HepG2 (cell line): Measurements from ENCODE around the gene TBATA. TPM values are rescaled to one million over a fixed set of nuclear protein-coding genes. Genes with fewer than 3 reads are reported as not detected.

Experiments used
- ATAC-seq: fragments of 200-7000 bp; cut with Tn5 transposase; 3 replicates; pipeline ENCODE4 v1.9.1; 2020; ENCODE audit warnings: mild to moderate bottlenecking, moderate library complexity
- BruUV-seq: library from RNA; stranded (reverse); fragments of 400-500 nt; replicated peaks from 2 replicates; lab custom pipeline; 2021; lab: Mats Ljungman, UMichigan
- CTCF ChIA-PET: fragments of 300-600 bp; formaldehyde crosslinking; extraction: SDS; loops from one replicate; lab custom pipeline; 2021; ENCODE audit warnings: low total read pairs, inconsistent platforms, low intra/inter-chr PET ratio; lab: Yijun Ruan, JAX
- POLR2A ChIA-PET: fragments of 350-600 bp; sonication (Branson Sonifier 250); formaldehyde crosslinking; loops from one replicate; lab custom pipeline; 2020; ENCODE audit warnings: antibody characterized with exemption, inconsistent platforms; lab: Yijun Ruan, JAX
- DNase-seq: peaks from one replicate; pipeline ENCODE4 v3.0.0-alpha.2; 2015; ENCODE audit warnings: low spot score
- FAIRE-seq: peaks from 3 replicates; lab custom pipeline; 2011; peaks lifted over from hg19 to GRCh38; lab: Jason Lieb, UNC
- H2AFZ ChIP-seq: one replicate; pipeline ENCODE4 v1.6.1; 2011; ENCODE audit warnings: low read length, inconsistent platforms
- H3K27ac ChIP-seq: fragments of 300-600 bp; 3 replicates; pipeline ENCODE4 v1.8.0; 2011; ENCODE audit warnings: mixed run types, mild to moderate bottlenecking, mixed read lengths, low read length, inconsistent platforms; ENCODE audit not compliant: insufficient read depth; ENCODE audit errors: extremely low read length
- H3K27me3 ChIP-seq, 2 experiments: fragments of 200-600 bp in 1 of 2; 2 replicates in 1 of 2; 3 replicates in 1 of 2; pipeline versions ENCODE4 v1.6.0 to v1.8.0; 2011; ENCODE audit warnings: low read length in 2 of 2, mild to moderate bottlenecking in 2 of 2, moderate library complexity in 2 of 2, inconsistent platforms in 1 of 2; ENCODE audit not compliant: insufficient read depth in 2 of 2, control insufficient read depth in 1 of 2
- H3K36me3 ChIP-seq, 2 experiments: fragments of 200-600 bp in 1 of 2; replicated peaks in 1 of 2; 2 replicates in 1 of 2; 3 replicates in 1 of 2; pipeline versions ENCODE4 v1.5.1 to v1.8.0; 2011; ENCODE audit warnings: low read length in 2 of 2, inconsistent platforms in 1 of 2; ENCODE audit not compliant: insufficient read depth in 2 of 2, control insufficient read depth in 1 of 2
- H3K4me1 ChIP-seq: 2 replicates; pipeline ENCODE4 v1.5.1; 2012; ENCODE audit warnings: low read length, inconsistent platforms; ENCODE audit not compliant: insufficient read depth
- H3K4me2 ChIP-seq: 2 replicates; pipeline ENCODE4 v1.6.0; 2011; ENCODE audit warnings: low read depth, low read length, inconsistent platforms
- H3K4me3 ChIP-seq, 3 experiments: fragments of 200-600 bp in 1 of 3; sonication (generic), shearing (Covaris generic) in 1 of 3; replicated peaks in 1 of 3; 2 replicates each; pipeline ENCODE4 v1.5.1; 2011 to 2016; ENCODE audit warnings: low read length in 3 of 3, inconsistent platforms in 2 of 3, low read depth in 2 of 3, mild to moderate bottlenecking in 2 of 3, control low read depth in 1 of 3, mixed read lengths in 1 of 3; ENCODE audit not compliant: insufficient read depth in 1 of 3
- H3K79me2 ChIP-seq: one replicate; pipeline ENCODE4 v1.6.1; 2011; ENCODE audit warnings: low read length, inconsistent platforms; ENCODE audit not compliant: insufficient read depth
- H3K9ac ChIP-seq: 2 replicates; pipeline ENCODE4 v1.6.0; 2011; ENCODE audit warnings: mild to moderate bottlenecking, low read depth, low read length, inconsistent platforms; ENCODE audit not compliant: insufficient read depth
- H3K9me3 ChIP-seq: 2 replicates; pipeline ENCODE4 v1.5.1; 2012; ENCODE audit warnings: mild to moderate bottlenecking, low read length
- H4K20me1 ChIP-seq: 2 replicates; pipeline ENCODE4 v1.6.0; 2011; ENCODE audit warnings: inconsistent platforms, mild to moderate bottlenecking, low read length, moderate library complexity; ENCODE audit not compliant: insufficient read depth
- CC2D1A ChIP-seq: sonication (generic); formaldehyde crosslinking; IDR thresholded peaks from 2 replicates; pipeline ENCODE4 v1.8.1; 2023; ENCODE audit warnings: mild to moderate bottlenecking, missing genetic modification reagents
- CEBPG ChIP-seq: IDR thresholded peaks from 2 replicates; pipeline ENCODE4 v1.6.1; 2016
- FOXA3 ChIP-seq: IDR thresholded peaks from 2 replicates; pipeline ENCODE4 v1.6.1; 2016; ENCODE audit warnings: missing genetic modification reagents, missing compliant biosample characterization
- FOXP4 ChIP-seq: sonication (generic); formaldehyde crosslinking; IDR thresholded peaks from 2 replicates; pipeline ENCODE4 v1.4.0; 2020; ENCODE audit warnings: missing genetic modification reagents
- MAFK ChIP-seq, 2 experiments: IDR thresholded peaks in 1 of 2; conservative IDR thresholded peaks in 1 of 2; 2 replicates each; pipeline ENCODE4 v1.6.1; 2011; ENCODE audit warnings: improper control_type of control experiment in 2 of 2, low read length in 2 of 2
- MAX ChIP-seq: IDR thresholded peaks from 2 replicates; pipeline ENCODE4 v1.6.1; 2012; ENCODE audit warnings: inconsistent platforms
- MXI1 ChIP-seq: IDR thresholded peaks from 3 replicates; pipeline ENCODE4 v1.6.1; 2012; ENCODE audit warnings: low read depth, low read length, inconsistent platforms, borderline replicate concordance
- SNRNP70 ChIP-seq: fragments of 200-400 bp; formaldehyde crosslinking; IDR thresholded peaks from 2 replicates; pipeline ENCODE4 v1.6.1; 2017; ENCODE audit warnings: mild to moderate bottlenecking, low read depth, low read length, moderate library complexity
- SOX13 ChIP-seq, 3 experiments: fragments of 450-650 bp in 1 of 3; sonication (generic) in 1 of 3; formaldehyde crosslinking in 1 of 3; IDR thresholded peaks in 2 of 3; conservative IDR thresholded peaks in 1 of 3; 2 replicates each; pipeline versions ENCODE4 v1.5.0 to v1.6.1; 2016 to 2020; ENCODE audit warnings: antibody characterized with exemption in 1 of 3, mild to moderate bottlenecking in 1 of 3, missing compliant biosample characterization in 1 of 3, missing genetic modification reagents in 1 of 3, moderate library complexity in 1 of 3
- ZNF232 ChIP-seq: sonication (generic); formaldehyde crosslinking; IDR thresholded peaks from 2 replicates; pipeline ENCODE4 v1.4.0; 2020; ENCODE audit warnings: missing genetic modification reagents, borderline replicate concordance
- ZNF280B ChIP-seq: sonication (generic); formaldehyde crosslinking; IDR thresholded peaks from 2 replicates; pipeline ENCODE4 v1.5.0; 2020; ENCODE audit warnings: missing genetic modification reagents, mild to moderate bottlenecking, borderline replicate concordance
- ZNF331 ChIP-seq: sonication (generic); formaldehyde crosslinking; IDR thresholded peaks from 2 replicates; pipeline ENCODE4 v1.4.0; 2020; ENCODE audit warnings: missing genetic modification reagents
- ZNF367 ChIP-seq: sonication (generic); formaldehyde crosslinking; IDR thresholded peaks from 2 replicates; pipeline ENCODE4 v1.4.0; 2020; ENCODE audit warnings: missing genetic modification reagents, borderline replicate concordance
- ZNF496 ChIP-seq: sonication (generic); formaldehyde crosslinking; IDR thresholded peaks from 2 replicates; pipeline ENCODE4 v1.8.1; 2023; ENCODE audit warnings: mild to moderate bottlenecking, moderate library complexity, missing genetic modification reagents; ENCODE audit not compliant: insufficient replicate concordance
- ZNF552 ChIP-seq: sonication (generic); formaldehyde crosslinking; IDR thresholded peaks from 2 replicates; pipeline ENCODE4 v1.9.0; 2022; ENCODE audit warnings: missing genetic modification reagents, mild to moderate bottlenecking, borderline replicate concordance
- ZNF691 ChIP-seq: sonication (generic); formaldehyde crosslinking; IDR thresholded peaks from 2 replicates; pipeline ENCODE4 v1.4.0; 2020; ENCODE audit warnings: missing genetic modification reagents, low read depth, mild to moderate bottlenecking, borderline replicate concordance
- ZNF737 ChIP-seq: sonication (generic); formaldehyde crosslinking; IDR thresholded peaks from 2 replicates; pipeline ENCODE4 v1.5.0; 2020; ENCODE audit warnings: missing genetic modification reagents, mild to moderate bottlenecking, borderline replicate concordance
- WGBS: methylation state at CpG from one replicate; pipeline ENCODE4 v1.1.6; 2017; ENCODE audit warnings: low lambda C conversion rate; 5-methylcytosine and 5-hydroxymethylcytosine counted together
- in situ Hi-C: cut with HindIII; loops from 2 replicates; pipeline ENCODE4 v1.10.0; 2017; ENCODE audit warnings: low pct_unique_long_range_greater_than_20kb; ENCODE audit not compliant: extremely low pct_ligation_motif_present
- intact Hi-C: fragments of 100-400 bp; cut with micrococcal nuclease; formaldehyde crosslinking; loops from one replicate; pipeline ENCODE4 v1.10.0; 2022; ENCODE audit not compliant: unreplicated experiment
- polyA plus RNA-seq, 8 experiments: library from polyadenylated mRNA; depleted of rRNA in 3 of 8; stranded (reverse) in 7 of 8; unstranded in 1 of 8; fragments of >200 nt; fragmentation: Illumina TruSeq in 4 of 8; extraction: Trizol in 4 of 8; gene quantifications; 2 replicates each; pipeline versions ENCODE4 v1.2.1 to v1.2.3, GENCODE V29; 2011 to 2016; ENCODE audit warnings: low read depth in 4 of 8, missing spikeins in 1 of 8, mixed read lengths in 1 of 8; ENCODE audit not compliant: insufficient read depth in 1 of 8
- total RNA-seq, 5 experiments: library from RNA; depleted of rRNA; stranded (reverse); fragments of >200 nt; fragmentation: Illumina TruSeq; extraction: Trizol; gene quantifications; 2 replicates each; pipeline ENCODE4 v1.2.3, GENCODE V29; 2016; ENCODE audit warnings: low read depth in 1 of 5

Gene TBATA
- total and polyA plus RNA-seq, 2 of the 13 experiments (the other 11 are each of a cell fraction or from before 2014, with no cell fraction given) = not detected

- TF ChIP-seq ZNF737 (CRISPR knock-in tag) (no peak), FOXA3 (CRISPR knock-in tag) (no peak)
These were observed 55.3 kb downstream of the TBATA start (continued) for GRCh38 chr10:70729763-70730357.

GRCh38 chr10:70728328-70728727 is 56.8 kb downstream of the TBATA start:
- H3K9ac ChIP-seq = no peak overlapping the region
- H3K4me2 ChIP-seq = no peak overlapping the region
- intact Hi-C loops = no loop called here
- no peaks in the 10 kb centered on the region for H3K36me3 ChIP-seq
- BruUV-seq = no TSS peak
- in situ Hi-C loops = no loop called here
- TF ChIP-seq ZNF232 (CRISPR knock-in tag) (no peak), FOXP4 (CRISPR knock-in tag) (no peak), ZNF367 (no peak), CEBPG (CRISPR knock-in tag) (no peak), MAX (no peak), SOX13 (IDR thresholded peaks at IDR 0.05) (no peak), SOX13 (CRISPR knock-in tag; conservative IDR thresholded peaks at IDR 0.05 in 1 of 2, IDR thresholded peaks at IDR 0.05 in 1 of 2) (no peak), SNRNP70 (no peak), ZNF280B (CRISPR knock-in tag) (no peak), MXI1 (no peak), ZNF331 (no peak), MAFK (conservative IDR thresholded peaks at IDR 0.05 in 1 of 2, IDR thresholded peaks at IDR 0.05 in 1 of 2; ENCODE audit: low read length in 2 of 2) (no peak), ZNF552 (no peak), CC2D1A (CRISPR knock-in tag) (no peak), ZNF496 (no peak), ZNF691 (CRISPR knock-in tag) (no peak)
- ChIA-PET CTCF (no interaction called here), POLR2A (no interaction called here)
- FAIRE-seq (no peak), ATAC-seq (peak; percentile 43; the same call in 1 of the 3 replicates), DNase-seq (no peak)
- no peaks in the 10 kb centered on the region for H4K20me1 ChIP-seq
- no peak overlapping the region for H2AFZ ChIP-seq
- H3K27ac ChIP-seq = no peak overlapping the region
- H3K79me2 ChIP-seq = no peaks in the 10 kb centered on the region
- 59% methylated on average over 2 of the region's 2 CpGs for WGBS
- no peaks in the 10 kb centered on the region for H3K27me3 ChIP-seq
- H3K9me3 ChIP-seq = no peaks in the 10 kb centered on the region
- no peak overlapping the region for H3K4me3 ChIP-seq
- no peaks in the 10 kb centered on the region for H3K4me1 ChIP-seq
